Testis (tissue), 3 donors: Measurements from ENCODE around the gene ZNF862. TPM values are rescaled to one million over a fixed set of nuclear protein-coding genes. Genes with fewer than 3 reads are reported as not detected.
"Not testable (repeated sequence)": the region's sequence is repeated elsewhere in the genome, so short reads cannot be mapped to it uniquely, and the experiment has no call there.

Experiments
- DNase-seq: peaks from one replicate; pipeline ENCODE4 v3.0.0-alpha.2; 2019
- H3K27ac ChIP-seq, 2 donors: fragments of 200-600 bp; sonication (generic); one replicate each; pipeline ENCODE4 v1.5.1; 2019
- H3K27me3 ChIP-seq: fragments of 200-600 bp; sonication (generic); one replicate; pipeline ENCODE4 v1.5.1; 2019
- H3K36me3 ChIP-seq: fragments of 200-600 bp; sonication (generic); one replicate; pipeline ENCODE4 v1.5.1; 2017; ENCODE audit warnings: low read depth; ENCODE audit errors: missing control alignments
- H3K4me1 ChIP-seq: fragments of 200-600 bp; sonication (generic); one replicate; pipeline ENCODE4 v1.5.1; 2019
- H3K4me3 ChIP-seq, 2 donors: fragments of 200-600 bp; sonication (generic); one replicate each; pipeline ENCODE4 v1.5.1; 2017 to 2019
- H3K9me3 ChIP-seq: fragments of 200-600 bp; sonication (generic); one replicate; pipeline ENCODE4 v1.5.1; 2017
- POLR2A ChIP-seq: fragments of 450-650 bp; IDR thresholded peaks from one replicate; pipeline ENCODE4 v1.6.1; 2017; ENCODE audit warnings: antibody characterized with exemption, mild to moderate bottlenecking, moderate library complexity
- WGBS, 2 donors: methylation state at CpG; one replicate each; pipeline ENCODE4 v1.1.5; 2018; 5-methylcytosine and 5-hydroxymethylcytosine counted together
- intact Hi-C: fragments of 100-400 bp; cut with DNase I; formaldehyde crosslinking; loops from one replicate; pipeline ENCODE4 v1.15.1; 2023; ENCODE audit warnings: low total_unique reads
- polyA plus RNA-seq: library from polyadenylated mRNA; stranded (reverse); fragments of 350-450 nt; fragmentation: Illumina TruSeq; extraction: RNeasy Lipid Tissue Mini Kit (QIAGEN cat#74804); gene quantifications from one replicate; pipeline ENCODE4 v1.2.3, GENCODE V29; 2014; ENCODE audit warnings: low read depth, low replicate concordance; ENCODE audit not compliant: insufficient read depth
- small RNA-seq, 2 donors: library from RNA; depleted of rRNA; stranded (forward); fragments of <200 nt; gene quantifications; one replicate each; pipeline ENCODE3, GENCODE V24; 2016
- total RNA-seq, 2 donors: library from RNA; depleted of rRNA; stranded (reverse); fragments of >200 nt; gene quantifications; one replicate each; pipeline ENCODE4 v1.2.3, GENCODE V29; 2016
- TF ChIP-seq, protein P1 (sequence below), 3 experiments: fragments of 450-650 bp in 2 of 3; fragments of 200-600 bp in 1 of 3; sonication (generic) in 1 of 3; IDR thresholded peaks; one replicate each; pipeline ENCODE4 v1.5.1; 2016 to 2019; ENCODE audit warnings: antibody characterized with exemption in 3 of 3, mild to moderate bottlenecking in 2 of 3, moderate library complexity in 1 of 3

Gene ZNF862
- total and polyA plus RNA-seq, 3 donors from 2014 or later, result 12.8 to 24.5 (median 21.6) TPM

DNA sequence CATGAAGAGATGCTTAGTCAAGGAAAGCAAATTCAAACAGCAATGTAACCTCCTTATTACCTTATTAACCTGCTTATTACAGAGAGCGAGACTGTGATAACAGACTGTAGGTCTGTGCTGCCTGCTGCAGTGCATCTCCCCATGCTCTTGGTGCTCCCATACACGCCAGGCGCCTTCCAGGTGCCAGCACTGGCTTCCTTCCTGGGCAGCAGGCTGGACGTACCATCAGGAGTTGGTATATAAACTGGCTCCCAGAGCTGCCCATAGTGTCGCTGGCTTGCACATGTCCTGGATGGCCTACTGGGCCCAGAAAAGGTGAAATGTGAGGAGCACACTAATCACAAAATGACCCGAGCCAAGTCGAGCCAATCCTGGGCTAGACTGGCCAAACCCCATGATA is 49.1 kb downstream of the ZNF862 start:
- Histone ChIP-seq H3K4me1 (peaks cover 23% of the 10 kb centered on the region), H3K27ac (no peak overlapping the region), H3K4me3 (no peak overlapping the region), H3K9me3 (no peaks in the 10 kb centered on the region), H3K36me3 (no peaks in the 10 kb centered on the region), H3K27me3 (no peaks in the 10 kb centered on the region)
- WGBS, 2 donors, result 85 to 94% methylated on average over 6 to 7 of the region's 7 CpGs
- intact Hi-C loops, result no loop called here
- no peak for DNase-seq
- TF ChIP-seq POLR2A, result no peak
- TF ChIP-seq, protein P1, sequence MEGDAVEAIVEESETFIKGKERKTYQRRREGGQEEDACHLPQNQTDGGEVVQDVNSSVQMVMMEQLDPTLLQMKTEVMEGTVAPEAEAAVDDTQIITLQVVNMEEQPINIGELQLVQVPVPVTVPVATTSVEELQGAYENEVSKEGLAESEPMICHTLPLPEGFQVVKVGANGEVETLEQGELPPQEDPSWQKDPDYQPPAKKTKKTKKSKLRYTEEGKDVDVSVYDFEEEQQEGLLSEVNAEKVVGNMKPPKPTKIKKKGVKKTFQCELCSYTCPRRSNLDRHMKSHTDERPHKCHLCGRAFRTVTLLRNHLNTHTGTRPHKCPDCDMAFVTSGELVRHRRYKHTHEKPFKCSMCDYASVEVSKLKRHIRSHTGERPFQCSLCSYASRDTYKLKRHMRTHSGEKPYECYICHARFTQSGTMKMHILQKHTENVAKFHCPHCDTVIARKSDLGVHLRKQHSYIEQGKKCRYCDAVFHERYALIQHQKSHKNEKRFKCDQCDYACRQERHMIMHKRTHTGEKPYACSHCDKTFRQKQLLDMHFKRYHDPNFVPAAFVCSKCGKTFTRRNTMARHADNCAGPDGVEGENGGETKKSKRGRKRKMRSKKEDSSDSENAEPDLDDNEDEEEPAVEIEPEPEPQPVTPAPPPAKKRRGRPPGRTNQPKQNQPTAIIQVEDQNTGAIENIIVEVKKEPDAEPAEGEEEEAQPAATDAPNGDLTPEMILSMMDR (IDR thresholded peaks at IDR 0.05), result no peak

DNA sequence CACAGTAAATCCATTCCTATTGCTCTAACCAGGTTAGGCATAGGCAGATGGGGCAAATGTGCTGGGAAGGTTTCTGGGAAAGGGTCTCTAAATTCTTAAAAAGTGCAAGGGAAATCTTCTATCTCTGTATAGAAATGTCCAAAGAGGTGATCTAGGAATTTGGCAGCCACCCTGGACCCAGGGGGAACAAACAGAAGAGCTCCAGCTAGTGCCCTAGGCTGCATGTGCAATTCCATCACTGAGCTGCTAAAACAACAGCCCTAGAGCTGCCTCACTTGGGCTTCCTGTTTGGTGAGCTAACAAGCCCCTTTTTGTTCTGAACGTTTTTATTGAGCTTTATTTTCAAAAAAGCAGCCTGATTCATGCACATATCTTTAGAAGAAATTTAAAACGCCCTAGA is 52.5 kb downstream of the ZNF862 start:
- H3K27ac ChIP-seq, H3K36me3 ChIP-seq, H3K27me3 ChIP-seq, H3K4me1 ChIP-seq, H3K9me3 ChIP-seq, intact Hi-C loops, H3K4me3 ChIP-seq, DNase-seq: not testable (repeated sequence)
- WGBS, 2 donors, result 43 to 50% methylated on average over 2 of the region's 2 CpGs

DNA sequence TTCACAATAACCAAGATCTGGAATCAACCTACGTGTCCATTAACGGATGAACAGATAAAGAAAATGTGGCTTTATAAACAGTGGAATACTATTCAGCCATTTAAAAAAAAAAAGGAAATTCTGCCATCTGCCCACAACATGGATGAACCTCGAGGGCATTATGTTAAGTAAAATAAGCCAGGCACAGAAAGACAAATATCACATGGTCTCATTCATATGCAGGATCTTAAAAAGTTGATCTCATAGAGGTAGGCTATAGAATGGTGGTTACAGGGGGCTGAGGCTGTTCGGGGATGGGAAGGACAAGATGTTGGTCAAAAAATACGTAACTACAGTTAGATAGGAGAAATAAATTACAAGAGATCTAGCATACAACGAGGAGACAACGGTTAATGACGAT is 56.8 kb downstream of the ZNF862 start:
- H3K36me3 ChIP-seq, H3K4me1 ChIP-seq, H3K27ac ChIP-seq, DNase-seq, H3K27me3 ChIP-seq, H3K9me3 ChIP-seq, H3K4me3 ChIP-seq, intact Hi-C loops: not testable (repeated sequence)
- 67 to 81% methylated on average over 8 of the region's 8 CpGs for WGBS, 2 donors

DNA sequence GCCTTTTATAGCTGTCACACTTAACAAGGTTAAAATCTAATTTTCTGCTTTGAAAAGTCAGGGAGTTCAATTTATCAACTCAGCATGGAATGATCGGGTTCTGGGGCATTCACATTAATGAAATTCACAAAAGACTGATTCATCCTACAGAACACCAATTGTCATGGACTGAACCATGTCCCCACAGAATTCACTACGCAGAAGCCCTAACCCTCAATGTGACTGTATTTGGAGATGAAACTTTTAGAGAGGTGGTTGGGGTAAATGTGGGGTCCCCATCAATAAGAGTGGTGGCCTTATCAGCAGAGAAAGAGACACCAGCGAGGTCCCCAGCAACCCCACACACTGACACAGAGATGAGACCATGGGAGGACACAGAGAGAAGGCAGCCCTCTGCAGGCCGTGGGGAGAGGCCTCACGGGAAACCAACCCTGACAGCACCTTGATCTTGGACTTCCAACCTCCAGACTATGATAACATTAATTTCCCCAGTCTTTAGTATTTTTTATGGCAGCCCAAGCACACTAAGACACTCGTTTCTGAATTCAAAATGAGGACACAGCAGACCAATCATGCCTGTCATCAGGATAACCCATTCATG is 69.7 kb downstream of the ZNF862 start:
- H3K4me1 ChIP-seq, H3K36me3 ChIP-seq, DNase-seq, H3K27ac ChIP-seq, H3K4me3 ChIP-seq, H3K9me3 ChIP-seq, H3K27me3 ChIP-seq, intact Hi-C loops: not testable (repeated sequence)
- 72 to 86% methylated on average over 4 to 5 of the region's 6 CpGs for WGBS, 2 donors

DNA sequence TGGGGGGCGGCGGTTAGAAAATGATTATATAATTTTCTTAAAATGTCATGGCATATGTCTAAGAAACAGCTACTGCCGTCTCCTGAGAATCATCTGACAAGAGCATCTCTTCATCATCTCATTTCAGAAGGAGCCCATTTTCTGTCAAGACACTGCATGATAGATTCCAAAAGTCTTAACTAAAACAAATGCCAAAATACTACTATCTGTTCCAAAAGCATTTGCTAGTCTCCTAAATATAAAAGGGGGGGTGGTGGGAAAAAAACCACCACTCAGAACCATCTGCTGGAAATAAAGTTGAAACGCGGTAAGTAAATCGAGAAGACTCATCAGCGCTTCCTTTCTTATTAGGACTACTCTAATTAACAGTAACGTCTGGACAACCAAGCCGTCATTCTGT is 72.0 kb downstream of the ZNF862 start:
- H3K4me3 ChIP-seq, intact Hi-C loops, DNase-seq, H3K36me3 ChIP-seq, H3K9me3 ChIP-seq, H3K27ac ChIP-seq, H3K4me1 ChIP-seq, H3K27me3 ChIP-seq: not testable (repeated sequence)
- 64 to 80% methylated on average over 6 to 7 of the region's 9 CpGs for WGBS, 2 donors

DNA sequence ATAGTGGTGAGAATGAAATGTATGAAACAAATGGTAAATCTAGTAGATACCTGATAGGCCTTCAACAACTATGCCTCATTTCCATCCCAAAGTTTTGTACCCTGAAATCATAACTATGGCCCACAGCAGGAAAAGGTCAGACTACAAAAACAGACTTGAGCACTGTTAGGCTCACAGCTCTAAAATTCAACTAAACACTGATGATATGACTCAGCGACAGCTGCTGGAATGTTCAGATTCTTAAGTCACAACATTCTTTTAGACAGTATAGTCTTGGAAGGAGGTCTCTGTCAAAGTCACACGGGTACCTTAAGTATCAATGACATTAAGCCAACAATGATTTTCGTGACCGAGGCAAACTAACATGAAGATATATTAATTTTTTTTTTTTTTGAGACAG is 74.0 kb downstream of the ZNF862 start:
- H3K4me1 ChIP-seq, H3K4me3 ChIP-seq, H3K36me3 ChIP-seq, DNase-seq, intact Hi-C loops, H3K27ac ChIP-seq, H3K27me3 ChIP-seq, H3K9me3 ChIP-seq: not testable (repeated sequence)
- 80% methylated on average over 4 of the region's 4 CpGs; no CpG with 5 or more reads in 1 of the 2 donors for WGBS, 2 donors

Small RNAs within 50 kb of the gene (small RNA-seq; reads per million reads assigned to genes)
- 0 reads per million in 2 donors for gene AC093458.1

Other genes starting within 250 kb of the ZNF862 start
- 1 to 10 TPM; 2.4 to 3.3 TPM for gene ZNF467, start 64.8 kb upstream of the ZNF862 start, total RNA-seq
- gene ZNF467, start 64.8 kb upstream of the ZNF862 start, polyA plus RNA-seq, result 2.9 TPM
- gene ATP6V0E2, start 35.6 kb downstream of the ZNF862 start, total RNA-seq, result 10 to 100 TPM; 30.3 to 37.1 TPM
- gene ATP6V0E2, start 35.6 kb downstream of the ZNF862 start, polyA plus RNA-seq, result 14.0 TPM